ENCODE data around the gene CCDC154.
"Not testable (repeated sequence)": the region's sequence is repeated elsewhere in the genome, so short reads cannot be mapped to it uniquely, and the experiment has no call there.

Gene CCDC154

DNA sequence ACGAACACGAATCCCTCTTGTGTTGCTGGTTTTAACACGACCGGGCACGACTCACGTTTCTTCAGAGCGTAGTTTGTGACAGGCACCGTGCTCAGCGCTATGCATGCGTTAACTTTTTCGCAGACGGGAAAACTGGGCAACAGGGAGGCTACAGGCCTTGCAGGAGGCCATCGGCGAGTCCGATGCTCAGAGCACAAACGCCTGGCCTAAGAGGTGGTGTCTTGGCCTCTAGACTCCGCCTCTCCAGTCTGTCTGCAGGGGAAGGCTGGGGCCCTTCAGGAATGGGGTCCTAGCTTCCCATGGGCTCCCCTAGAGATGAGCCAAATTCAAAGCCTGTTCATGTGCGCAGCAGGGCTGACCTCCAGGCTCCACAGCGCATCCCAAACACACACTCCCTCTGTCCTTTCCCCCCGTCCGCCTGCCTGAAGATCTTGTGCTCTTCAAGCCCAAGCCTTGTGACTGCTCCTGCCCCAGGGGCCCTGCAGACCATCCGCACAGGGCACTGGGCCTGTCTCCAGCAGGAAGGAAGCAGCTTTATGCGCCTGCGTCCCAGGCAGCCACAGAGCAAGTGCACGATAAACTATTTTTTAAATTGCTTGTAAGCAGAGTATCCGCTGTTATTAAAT, 27.3 kb upstream of the CCDC154 start:
- H3K4me1 ChIP-seq (ENCODE audit: control insufficient read depth in 1 of 2, insufficient read depth in 2 of 2, low read length in 2 of 2), result peaks cover 3 to 42% of the 10 kb centered on the region in 2 donors
- peak overlapping the region; percentile 39 for H3K27ac ChIP-seq (ENCODE audit: low read length)

DNA sequence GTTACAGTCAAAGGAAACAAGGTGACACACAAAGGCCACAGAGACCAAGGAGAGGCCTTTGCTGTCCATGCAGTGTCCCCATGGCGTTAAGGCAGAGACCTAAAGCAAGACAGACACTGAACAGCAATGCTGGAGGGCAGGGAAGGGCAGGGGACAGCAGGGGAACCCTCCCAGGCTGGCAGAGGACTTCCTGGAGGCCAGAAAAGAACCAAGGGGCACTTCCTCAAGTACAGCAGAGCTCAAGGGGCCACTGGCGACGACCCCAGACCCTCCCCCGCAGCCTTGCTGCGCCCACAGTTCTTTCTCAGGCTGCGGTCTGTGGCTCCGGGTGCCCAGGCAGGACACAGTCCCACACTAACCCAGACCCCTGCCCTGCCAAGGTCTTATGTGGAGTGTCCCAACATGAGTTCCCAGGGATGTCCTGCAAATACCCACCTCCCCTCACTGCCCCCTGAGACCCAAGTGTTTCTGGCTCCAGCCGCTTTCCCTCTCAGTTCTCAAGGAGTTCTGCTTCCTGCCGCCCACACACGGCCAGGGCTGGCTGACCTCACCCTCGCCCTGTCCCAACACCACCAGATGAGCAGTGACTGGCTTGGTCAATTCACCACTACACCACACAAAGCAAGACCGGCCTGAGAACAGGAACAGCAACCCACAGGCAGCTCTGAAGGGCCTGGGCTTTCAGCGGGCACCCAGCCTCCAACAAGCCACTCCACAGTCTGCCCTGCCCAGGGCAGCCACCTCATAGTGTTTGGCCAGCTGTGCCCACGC, 26.3 kb upstream of the CCDC154 start:
- H3K36me3 ChIP-seq (ENCODE audit: control insufficient read depth in 1 of 2, insufficient read depth in 2 of 2, low read length in 2 of 2), result no peaks in the 10 kb centered on the region
- H3K27ac ChIP-seq (ENCODE audit: low read length), result peak overlapping the region; percentile 39
- peaks cover 3 to 39% of the 10 kb centered on the region in 2 donors for H3K4me1 ChIP-seq (ENCODE audit: control insufficient read depth in 1 of 2, insufficient read depth in 2 of 2, low read length in 2 of 2)
- H3K9me3 ChIP-seq (ENCODE audit: control insufficient read depth in 1 of 2, low read length in 2 of 2), result no peaks in the 10 kb centered on the region
- no peak overlapping the region for H3K4me3 ChIP-seq (ENCODE audit: low read depth in 1 of 2, low read length in 2 of 2)
- no peaks in the 10 kb centered on the region for H3K27me3 ChIP-seq (ENCODE audit: low read depth, low read length)

More for the DNA sequence above, 27.3 kb upstream of the CCDC154 start:
- Histone ChIP-seq H3K9me3 (ENCODE audit: control insufficient read depth in 1 of 2, low read length in 2 of 2) (no peaks in the 10 kb centered on the region), H3K4me3 (ENCODE audit: low read depth in 1 of 2, low read length in 2 of 2) (no peak overlapping the region), H3K27me3 (ENCODE audit: low read depth, low read length) (no peaks in the 10 kb centered on the region), H3K36me3 (ENCODE audit: control insufficient read depth in 1 of 2, insufficient read depth in 2 of 2, low read length in 2 of 2) (no peaks in the 10 kb centered on the region)

DNA sequence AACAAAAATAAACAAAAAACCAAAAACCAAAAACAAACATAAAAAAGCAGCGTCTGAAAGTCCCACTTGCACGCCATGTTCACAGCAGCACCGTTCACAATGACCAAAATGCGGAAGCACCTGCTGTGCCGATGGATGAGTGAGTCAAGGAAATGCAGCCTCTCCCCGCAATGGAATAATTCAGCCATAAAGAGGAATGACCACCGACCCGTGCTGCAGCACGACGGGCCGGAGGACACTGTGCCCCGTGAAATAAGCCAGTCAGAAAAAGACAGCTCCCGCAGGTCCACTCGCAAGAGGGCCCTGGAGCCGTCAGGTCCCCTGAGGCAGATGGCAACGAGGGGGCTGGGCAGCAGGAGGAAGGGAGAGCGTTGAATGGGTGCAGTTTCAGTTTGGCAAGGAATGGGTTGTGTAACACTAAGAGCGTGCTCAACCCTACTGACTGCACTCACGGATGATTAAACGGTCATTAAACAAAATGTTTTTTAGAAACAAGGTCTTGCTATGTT, 25.4 kb upstream of the CCDC154 start:
- no peaks in the 10 kb centered on the region for H3K9me3 ChIP-seq (ENCODE audit: control insufficient read depth in 1 of 2, low read length in 2 of 2)
- no peak overlapping the region for H3K27ac ChIP-seq (ENCODE audit: low read length)
- peak overlapping the region in 1 of 2 donors; percentile 29 for H3K4me3 ChIP-seq (ENCODE audit: low read depth in 1 of 2, low read length in 2 of 2)
- H3K4me1 ChIP-seq (ENCODE audit: control insufficient read depth in 1 of 2, insufficient read depth in 2 of 2, low read length in 2 of 2), result peaks cover 3 to 37% of the 10 kb centered on the region in 2 donors
- H3K36me3 ChIP-seq (ENCODE audit: control insufficient read depth in 1 of 2, insufficient read depth in 2 of 2, low read length in 2 of 2), result peaks cover 0 to under 1% of the 10 kb centered on the region in 2 donors
- no peaks in the 10 kb centered on the region for H3K27me3 ChIP-seq (ENCODE audit: low read depth, low read length)

DNA sequence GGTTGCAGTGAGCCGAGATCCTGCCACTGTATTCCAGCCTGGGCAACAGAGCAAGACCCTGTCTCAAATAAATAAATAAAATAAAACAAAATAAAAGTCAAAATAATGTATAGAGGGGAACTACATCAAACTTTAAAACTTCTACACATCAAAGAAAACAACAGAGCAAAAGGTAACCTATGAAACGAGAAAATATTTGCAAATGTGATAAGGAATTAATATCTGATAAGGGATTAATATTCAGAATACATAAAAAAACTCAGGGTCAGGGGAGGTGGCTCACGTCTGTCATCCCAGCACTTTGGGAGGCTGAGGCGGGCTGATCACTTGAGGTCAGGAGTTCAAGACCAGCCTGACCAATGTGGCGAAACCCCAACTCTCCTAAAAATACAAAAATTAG, 24.8 kb upstream of the CCDC154 start:
- not testable (repeated sequence) for H3K9me3 ChIP-seq (ENCODE audit: control insufficient read depth in 1 of 2, low read length in 2 of 2); H3K4me3 ChIP-seq (ENCODE audit: low read depth in 1 of 2, low read length in 2 of 2); H3K36me3 ChIP-seq (ENCODE audit: control insufficient read depth in 1 of 2, insufficient read depth in 2 of 2, low read length in 2 of 2); H3K27me3 ChIP-seq (ENCODE audit: low read depth, low read length); H3K27ac ChIP-seq (ENCODE audit: low read length)
- peaks cover 3 to 34% of the 10 kb centered on the region in 2 donors for H3K4me1 ChIP-seq (ENCODE audit: control insufficient read depth in 1 of 2, insufficient read depth in 2 of 2, low read length in 2 of 2)

DNA sequence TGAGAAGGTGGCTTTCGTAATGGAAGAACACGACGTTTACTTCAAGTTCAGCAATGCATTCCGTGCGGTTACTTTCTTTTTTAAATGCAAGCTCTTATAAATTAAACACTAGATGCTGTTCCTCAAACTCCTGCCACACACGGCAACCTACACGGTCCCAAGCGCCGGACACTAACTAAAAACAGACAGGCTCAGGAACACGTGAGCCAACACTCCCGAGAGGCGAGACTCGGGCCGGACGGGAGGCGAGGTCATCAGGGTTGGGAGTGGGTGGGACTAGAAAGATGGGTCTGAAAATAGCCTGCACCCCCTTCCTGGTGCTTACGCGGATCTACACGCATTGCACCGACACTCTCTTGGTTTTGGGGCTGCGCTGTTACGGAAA, 24.1 kb upstream of the CCDC154 start:
- no peak overlapping the region for H3K27ac ChIP-seq (ENCODE audit: low read length)
- peaks cover 0 to 9% of the 10 kb centered on the region in 2 donors for H3K36me3 ChIP-seq (ENCODE audit: control insufficient read depth in 1 of 2, insufficient read depth in 2 of 2, low read length in 2 of 2)
- no peaks in the 10 kb centered on the region for H3K27me3 ChIP-seq (ENCODE audit: low read depth, low read length)
- no peaks in the 10 kb centered on the region for H3K9me3 ChIP-seq (ENCODE audit: control insufficient read depth in 1 of 2, low read length in 2 of 2)
- no peak overlapping the region for H3K4me3 ChIP-seq (ENCODE audit: low read depth in 1 of 2, low read length in 2 of 2)
- H3K4me1 ChIP-seq (ENCODE audit: control insufficient read depth in 1 of 2, insufficient read depth in 2 of 2, low read length in 2 of 2), result peaks cover 3 to 27% of the 10 kb centered on the region in 2 donors

DNA sequence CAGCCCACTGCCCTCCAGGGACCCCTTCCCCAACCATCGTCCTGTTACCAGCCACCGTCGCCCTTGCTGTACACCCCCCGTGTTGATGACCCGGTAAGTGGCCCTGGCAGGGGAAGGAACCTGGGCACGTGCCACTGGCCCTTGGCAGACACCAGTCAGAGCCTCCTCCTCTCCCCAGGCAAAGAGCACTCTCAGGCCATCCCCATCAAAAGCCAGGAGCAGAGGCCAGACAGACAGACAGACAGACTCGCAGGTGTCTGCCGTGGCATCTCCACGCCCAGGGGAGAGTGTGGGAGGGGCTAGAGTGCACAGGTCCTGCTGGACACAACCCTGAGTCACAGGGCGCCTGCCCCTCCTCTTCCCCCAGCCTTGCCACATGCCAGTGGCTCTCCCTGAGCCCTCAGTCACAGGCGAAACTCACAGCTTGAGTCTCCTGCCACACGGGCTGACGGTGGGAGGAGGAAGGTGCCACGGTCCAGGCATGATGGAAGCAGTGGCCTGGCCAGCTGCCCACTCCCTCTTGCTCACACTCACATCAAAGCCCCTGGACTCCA, 22.7 kb upstream of the CCDC154 start:
- H3K27ac ChIP-seq (ENCODE audit: low read length), result no peak overlapping the region
- H3K36me3 ChIP-seq (ENCODE audit: control insufficient read depth in 1 of 2, insufficient read depth in 2 of 2, low read length in 2 of 2), result peaks cover 0 to 16% of the 10 kb centered on the region in 2 donors
- H3K4me1 ChIP-seq (ENCODE audit: control insufficient read depth in 1 of 2, insufficient read depth in 2 of 2, low read length in 2 of 2), result peaks cover 0 to 20% of the 10 kb centered on the region in 2 donors
- no peaks in the 10 kb centered on the region for H3K9me3 ChIP-seq (ENCODE audit: control insufficient read depth in 1 of 2, low read length in 2 of 2)
- H3K4me3 ChIP-seq (ENCODE audit: low read depth in 1 of 2, low read length in 2 of 2), result no peak overlapping the region
- no peaks in the 10 kb centered on the region for H3K27me3 ChIP-seq (ENCODE audit: low read depth, low read length)

DNA sequence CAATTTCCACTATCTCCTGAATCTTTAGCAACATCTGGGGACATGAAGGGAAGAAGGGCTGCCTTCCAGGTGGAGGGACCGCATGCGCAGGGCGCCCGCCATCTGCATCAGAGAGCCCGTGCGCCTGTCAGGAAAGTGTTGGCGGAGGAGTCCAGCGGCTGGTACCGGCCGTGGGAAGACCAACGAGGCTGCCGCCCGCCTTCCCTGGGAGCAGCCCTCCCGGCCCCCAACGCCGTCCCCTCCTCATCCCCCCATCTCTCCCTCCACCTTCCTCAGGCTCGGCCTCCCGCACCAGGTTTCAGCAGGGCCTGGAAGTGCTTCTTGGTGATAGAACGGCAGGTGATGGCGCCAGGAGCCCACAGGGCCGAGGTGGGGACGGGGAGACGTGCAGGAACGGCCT, 21.7 kb upstream of the CCDC154 start:
- Histone ChIP-seq H3K4me1 (ENCODE audit: control insufficient read depth in 1 of 2, insufficient read depth in 2 of 2, low read length in 2 of 2) (peaks cover 0 to 10% of the 10 kb centered on the region in 2 donors), H3K27me3 (ENCODE audit: low read depth, low read length) (no peaks in the 10 kb centered on the region), H3K36me3 (ENCODE audit: control insufficient read depth in 1 of 2, insufficient read depth in 2 of 2, low read length in 2 of 2) (peaks cover 0 to 20% of the 10 kb centered on the region in 2 donors), H3K27ac (ENCODE audit: low read length) (no peak overlapping the region), H3K4me3 (ENCODE audit: low read depth in 1 of 2, low read length in 2 of 2) (no peak overlapping the region), H3K9me3 (ENCODE audit: control insufficient read depth in 1 of 2, low read length in 2 of 2) (no peaks in the 10 kb centered on the region)

DNA sequence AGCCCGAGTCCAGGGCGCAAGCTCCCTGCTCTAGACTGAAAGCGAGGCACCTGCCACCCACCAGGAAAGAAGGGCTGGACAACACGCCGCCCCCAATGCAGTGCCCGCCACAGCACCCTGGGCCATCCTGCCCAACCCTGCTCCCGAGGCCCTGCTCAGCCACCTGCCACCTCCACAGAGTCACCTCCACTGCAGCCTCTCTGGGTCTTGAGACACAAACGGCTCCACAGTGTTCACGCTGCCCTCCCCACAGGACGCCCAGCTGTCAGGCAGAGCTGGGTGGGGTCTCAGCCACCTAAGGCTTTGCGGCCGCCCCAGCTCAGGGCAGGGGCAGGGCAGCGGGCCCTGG, 21.2 kb upstream of the CCDC154 start:
- Histone ChIP-seq H3K4me3 (ENCODE audit: low read depth in 1 of 2, low read length in 2 of 2) (no peak overlapping the region), H3K4me1 (ENCODE audit: control insufficient read depth in 1 of 2, insufficient read depth in 2 of 2, low read length in 2 of 2) (peaks cover 0 to 9% of the 10 kb centered on the region in 2 donors), H3K27me3 (ENCODE audit: low read depth, low read length) (no peaks in the 10 kb centered on the region), H3K27ac (ENCODE audit: low read length) (no peak overlapping the region), H3K36me3 (ENCODE audit: control insufficient read depth in 1 of 2, insufficient read depth in 2 of 2, low read length in 2 of 2) (peaks cover 0 to 25% of the 10 kb centered on the region in 2 donors), H3K9me3 (ENCODE audit: control insufficient read depth in 1 of 2, low read length in 2 of 2) (no peaks in the 10 kb centered on the region)

DNA sequence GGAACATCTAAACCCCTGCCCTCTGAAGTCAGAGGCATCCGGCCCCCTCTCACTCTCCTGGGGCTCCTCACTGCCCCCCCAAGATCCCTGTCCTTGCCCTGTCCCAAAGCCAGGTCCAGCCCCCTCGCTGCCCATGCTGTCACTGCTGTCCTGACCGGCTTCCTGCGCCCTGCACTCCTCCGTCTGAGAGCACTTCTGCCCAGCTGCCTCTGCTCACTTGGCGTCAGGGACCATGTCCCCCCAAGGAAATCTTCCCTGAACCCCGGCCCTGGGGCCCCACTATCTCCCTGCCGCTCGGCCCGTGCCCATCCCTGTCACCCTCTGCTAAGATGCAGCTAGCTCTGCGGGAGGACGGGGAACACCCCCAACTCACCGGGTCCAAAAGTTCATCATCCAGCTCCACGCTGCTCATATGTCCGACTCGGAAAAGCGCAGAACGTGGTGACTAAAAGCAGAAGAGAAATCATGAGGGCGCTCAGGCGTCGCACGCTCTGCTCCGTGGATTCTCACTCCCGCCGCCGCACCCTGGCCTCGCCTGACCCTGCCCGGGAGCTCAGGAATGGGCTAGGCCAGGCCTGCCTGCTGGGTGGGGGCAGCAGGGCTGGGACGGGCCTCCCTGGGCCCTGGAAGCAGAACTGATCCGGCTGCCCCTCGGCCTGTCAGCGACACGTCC, 20.7 kb upstream of the CCDC154 start:
- H3K27ac ChIP-seq (ENCODE audit: low read length), result no peak overlapping the region
- H3K4me3 ChIP-seq (ENCODE audit: low read depth in 1 of 2, low read length in 2 of 2), result no peak overlapping the region
- H3K27me3 ChIP-seq (ENCODE audit: low read depth, low read length), result no peaks in the 10 kb centered on the region
- peaks cover 0 to 7% of the 10 kb centered on the region in 2 donors for H3K4me1 ChIP-seq (ENCODE audit: control insufficient read depth in 1 of 2, insufficient read depth in 2 of 2, low read length in 2 of 2)
- no peaks in the 10 kb centered on the region for H3K9me3 ChIP-seq (ENCODE audit: control insufficient read depth in 1 of 2, low read length in 2 of 2)
- H3K36me3 ChIP-seq (ENCODE audit: control insufficient read depth in 1 of 2, insufficient read depth in 2 of 2, low read length in 2 of 2), result peaks cover 0 to 30% of the 10 kb centered on the region in 2 donors

DNA sequence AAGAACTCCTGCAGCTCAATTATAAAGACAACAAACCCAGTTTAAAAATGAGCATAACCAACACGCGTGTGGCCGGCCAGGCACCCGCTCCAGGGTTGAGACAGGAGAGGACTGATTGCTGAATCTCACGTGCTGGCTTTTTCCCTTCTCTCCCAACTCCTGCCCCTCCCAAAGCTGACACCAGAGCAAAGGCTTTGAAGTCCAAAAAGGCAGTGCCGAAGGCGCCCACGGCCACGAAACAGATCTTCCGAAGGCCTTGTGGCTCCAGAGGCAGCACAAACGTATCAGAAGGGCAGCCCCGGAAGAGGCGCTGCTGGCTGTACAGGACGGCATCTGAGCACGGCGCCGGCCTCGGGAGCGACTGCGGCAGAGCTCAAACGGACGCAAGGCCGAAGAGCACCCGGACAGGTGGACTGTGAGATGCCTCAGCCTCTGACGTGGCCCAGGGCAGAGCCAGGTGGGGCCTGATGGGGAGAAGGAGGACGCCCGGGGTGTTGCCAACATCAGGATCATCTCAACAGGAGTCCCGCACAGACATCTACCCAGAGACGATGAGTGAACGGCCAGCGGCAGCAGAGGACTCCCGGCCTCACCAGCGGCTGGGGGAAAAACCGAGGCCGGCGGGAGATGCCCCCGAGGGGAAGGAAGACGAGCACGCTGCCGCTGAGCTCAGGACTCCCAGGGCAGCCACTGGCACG, 20.0 kb upstream of the CCDC154 start:
- Histone ChIP-seq H3K9me3 (ENCODE audit: control insufficient read depth in 1 of 2, low read length in 2 of 2) (no peaks in the 10 kb centered on the region), H3K36me3 (ENCODE audit: control insufficient read depth in 1 of 2, insufficient read depth in 2 of 2, low read length in 2 of 2) (peaks cover 0 to 32% of the 10 kb centered on the region in 2 donors), H3K4me3 (ENCODE audit: low read depth in 1 of 2, low read length in 2 of 2) (no peak overlapping the region), H3K4me1 (ENCODE audit: control insufficient read depth in 1 of 2, insufficient read depth in 2 of 2, low read length in 2 of 2) (peaks cover 0 to 7% of the 10 kb centered on the region in 2 donors), H3K27me3 (ENCODE audit: low read depth, low read length) (no peaks in the 10 kb centered on the region), H3K27ac (ENCODE audit: low read length) (no peak overlapping the region)
